ENCODE data around the gene HSPA4.

HSPA4 gene

GRCh38 chr5:133121080-133121479 is 69.3 kb downstream of the HSPA4 start:
- H2AFZ ChIP-seq (ENCODE audit: low read depth, low read length): no peak overlapping the region
- H4K20me1 ChIP-seq (ENCODE audit: insufficient read depth, low read length): no peaks in the 10 kb centered on the region

DNA sequence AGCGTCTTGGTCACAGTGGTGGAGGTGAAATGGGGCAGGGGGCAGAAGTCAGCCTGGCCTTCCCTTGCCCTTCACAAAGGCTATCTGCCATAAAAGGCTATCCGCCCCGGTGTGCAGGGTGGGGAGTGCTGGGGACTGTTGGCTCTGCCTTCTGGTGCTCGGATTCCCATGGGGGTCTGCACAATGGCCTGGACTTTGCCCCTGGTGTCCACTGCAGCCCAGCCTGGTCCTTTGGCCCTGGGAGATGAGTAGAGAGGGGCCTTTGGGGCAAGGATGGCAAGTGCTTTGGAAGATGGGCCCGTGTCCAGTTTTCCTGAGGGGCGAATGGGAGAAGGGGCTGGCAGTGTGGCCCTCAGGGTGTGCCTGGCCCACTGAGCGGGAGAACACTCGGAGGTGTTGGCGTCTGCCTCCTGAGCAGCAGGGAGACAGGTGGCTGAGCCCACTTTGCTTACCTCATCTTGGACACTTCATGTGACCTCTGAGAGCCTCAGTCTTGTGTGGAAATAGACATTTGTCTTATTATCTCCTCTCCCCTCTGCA is 69.9 kb downstream of the HSPA4 start:
- no peaks in the 10 kb centered on the region for H4K20me1 ChIP-seq (ENCODE audit: insufficient read depth, low read length)
- TF ChIP-seq EZH2phosphoT487 (IDR thresholded peaks at IDR 0.05; ENCODE audit: low read depth): no peak
- no peak for TF ChIP-seq CTCF (IDR thresholded peaks at IDR 0.05; ENCODE audit: low read depth, low read length)
- no peak overlapping the region for H3K4me3 ChIP-seq (ENCODE audit: low read length)
- H3K9ac ChIP-seq (ENCODE audit: low read length): no peak overlapping the region
- no peak overlapping the region for H2AFZ ChIP-seq (ENCODE audit: low read depth, low read length)
- peaks cover 14% of the 10 kb centered on the region for H3K4me1 ChIP-seq (ENCODE audit: low read length)
- no peak overlapping the region for H3K27ac ChIP-seq (ENCODE audit: low read length)
- H3K36me3 ChIP-seq (replicated peaks; ENCODE audit: low read depth, low read length): no peaks in the 10 kb centered on the region
- no peaks in the 10 kb centered on the region for H3K79me2 ChIP-seq (ENCODE audit: low read length)
- no peaks in the 10 kb centered on the region for H3K27me3 ChIP-seq (ENCODE audit: low read depth, low read length)
- H3K9me3 ChIP-seq (ENCODE audit: insufficient read depth, low read length): no peaks in the 10 kb centered on the region
- H3K4me2 ChIP-seq (ENCODE audit: low read length): no peak overlapping the region

More at GRCh38 chr5:133121080-133121479, 69.3 kb downstream of the HSPA4 start:
- Histone ChIP-seq H3K9ac (ENCODE audit: low read length) (no peak overlapping the region), H3K4me1 (ENCODE audit: low read length) (peaks cover 14% of the 10 kb centered on the region), H3K36me3 (replicated peaks; ENCODE audit: low read depth, low read length) (no peaks in the 10 kb centered on the region), H3K79me2 (ENCODE audit: low read length) (no peaks in the 10 kb centered on the region), H3K27me3 (ENCODE audit: low read depth, low read length) (no peaks in the 10 kb centered on the region), H3K4me3 (ENCODE audit: low read length) (no peak overlapping the region), H3K9me3 (ENCODE audit: insufficient read depth, low read length) (no peaks in the 10 kb centered on the region), H3K4me2 (ENCODE audit: low read length) (no peak overlapping the region), H3K27ac (ENCODE audit: low read length) (no peak overlapping the region)
- TF ChIP-seq CTCF (IDR thresholded peaks at IDR 0.05; ENCODE audit: low read depth, low read length) (no peak), EZH2phosphoT487 (IDR thresholded peaks at IDR 0.05; ENCODE audit: low read depth) (no peak)

DNA sequence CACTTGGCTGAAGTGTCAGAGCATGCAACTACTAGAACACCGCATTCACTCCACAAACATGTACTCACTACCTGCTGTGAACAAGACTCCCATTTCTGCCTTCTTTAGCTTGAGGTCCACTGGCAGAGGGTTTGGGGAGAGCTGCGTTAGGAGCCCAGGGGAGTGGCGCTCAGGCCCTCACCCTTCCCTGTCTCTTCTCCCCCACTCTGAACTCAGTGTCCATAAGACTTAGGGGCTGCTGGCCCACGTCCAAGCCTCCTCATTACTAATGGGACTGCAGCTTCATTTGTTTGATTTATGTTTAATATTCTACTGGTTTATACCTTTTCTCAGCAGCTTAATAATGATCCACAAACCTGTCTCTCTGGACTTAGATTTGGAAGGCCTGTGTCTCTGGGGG is 70.9 kb downstream of the HSPA4 start:
- Histone ChIP-seq H3K27ac (ENCODE audit: low read length) (no peak overlapping the region; the same call in 1 of the 2 replicates), H3K4me3 (ENCODE audit: low read length) (no peak overlapping the region), H3K4me2 (ENCODE audit: low read length) (peak overlapping the region; percentile 47)

GRCh38 chr5:133123297-133123696 is 71.5 kb downstream of the HSPA4 start:
- H4K20me1 ChIP-seq (ENCODE audit: insufficient read depth, low read length): no peaks in the 10 kb centered on the region
- H3K79me2 ChIP-seq (ENCODE audit: low read length): no peaks in the 10 kb centered on the region
- H3K27ac ChIP-seq (ENCODE audit: low read length): peak overlapping the region; percentile 25; the same call in 1 of the 2 replicates
- no peaks in the 10 kb centered on the region for H3K27me3 ChIP-seq (ENCODE audit: low read depth, low read length)
- H3K9me3 ChIP-seq (ENCODE audit: insufficient read depth, low read length): no peaks in the 10 kb centered on the region
- no peaks in the 10 kb centered on the region for H3K36me3 ChIP-seq (replicated peaks; ENCODE audit: low read depth, low read length)
- no peak overlapping the region for H3K9ac ChIP-seq (ENCODE audit: low read length)
- peaks cover 14% of the 10 kb centered on the region for H3K4me1 ChIP-seq (ENCODE audit: low read length)
- no peak overlapping the region for H3K4me3 ChIP-seq (ENCODE audit: low read length)
- peak overlapping the region; percentile 47 for H3K4me2 ChIP-seq (ENCODE audit: low read length)
- TF ChIP-seq CTCF (IDR thresholded peaks at IDR 0.05; ENCODE audit: low read depth, low read length) (no peak), EZH2phosphoT487 (IDR thresholded peaks at IDR 0.05; ENCODE audit: low read depth) (no peak)
- H2AFZ ChIP-seq (ENCODE audit: low read depth, low read length): no peak overlapping the region; the same call in 1 of the 2 replicates

More for the DNA sequence above, 70.9 kb downstream of the HSPA4 start:
- Histone ChIP-seq H3K4me1 (ENCODE audit: low read length) (peaks cover 14% of the 10 kb centered on the region), H3K36me3 (replicated peaks; ENCODE audit: low read depth, low read length) (no peaks in the 10 kb centered on the region), H2AFZ (ENCODE audit: low read depth, low read length) (no peak overlapping the region), H3K9ac (ENCODE audit: low read length) (no peak overlapping the region), H3K79me2 (ENCODE audit: low read length) (no peaks in the 10 kb centered on the region), H3K27me3 (ENCODE audit: low read depth, low read length) (no peaks in the 10 kb centered on the region), H4K20me1 (ENCODE audit: insufficient read depth, low read length) (no peaks in the 10 kb centered on the region), H3K9me3 (ENCODE audit: insufficient read depth, low read length) (no peaks in the 10 kb centered on the region)
- TF ChIP-seq CTCF (IDR thresholded peaks at IDR 0.05; ENCODE audit: low read depth, low read length): no peak
- TF ChIP-seq EZH2phosphoT487 (IDR thresholded peaks at IDR 0.05; ENCODE audit: low read depth): no peak
